ENCODE data around the gene SPRR2A.
A peak's percentile ranks its signal among the peaks of the same experiment; 100 is the strongest.
"Not testable (repeated sequence)": the region's sequence is repeated elsewhere in the genome, so short reads cannot be mapped to it uniquely, and the experiment has no call there.

The SPRR2A gene

DNA sequence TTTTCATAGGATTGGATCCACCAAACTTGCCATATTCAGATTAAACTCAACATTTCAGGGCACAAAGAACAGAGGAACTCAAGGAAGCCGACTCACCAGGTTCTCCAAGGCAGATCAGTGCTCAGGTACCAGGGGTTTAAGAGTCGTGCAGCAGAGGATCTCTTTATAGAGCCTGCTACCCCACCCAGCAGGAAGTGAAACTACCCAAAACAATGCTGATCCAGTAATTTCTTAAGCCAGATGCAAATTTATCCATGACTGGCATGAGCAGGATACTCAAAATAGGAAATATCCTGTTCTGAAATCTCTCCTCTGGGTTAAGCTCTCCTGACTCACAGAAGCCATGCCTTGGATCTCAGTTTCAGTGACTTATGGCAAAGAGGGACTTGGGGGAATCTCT lies at the start of gene SPRR2A:
Gene SPRR2A, minus strand, starts transcription at position 138 of the 400 bp plus-strand sequence. CDS start 777 bp downstream, outside the sequence.
- no peak for DNase-seq (ENCODE audit: low read depth)

GRCh38 chr1:153100245-153100644 lies 42.9 kb upstream of the SPRR2A start:
- peak; percentile 55 for DNase-seq (ENCODE audit: low read depth)

DNA sequence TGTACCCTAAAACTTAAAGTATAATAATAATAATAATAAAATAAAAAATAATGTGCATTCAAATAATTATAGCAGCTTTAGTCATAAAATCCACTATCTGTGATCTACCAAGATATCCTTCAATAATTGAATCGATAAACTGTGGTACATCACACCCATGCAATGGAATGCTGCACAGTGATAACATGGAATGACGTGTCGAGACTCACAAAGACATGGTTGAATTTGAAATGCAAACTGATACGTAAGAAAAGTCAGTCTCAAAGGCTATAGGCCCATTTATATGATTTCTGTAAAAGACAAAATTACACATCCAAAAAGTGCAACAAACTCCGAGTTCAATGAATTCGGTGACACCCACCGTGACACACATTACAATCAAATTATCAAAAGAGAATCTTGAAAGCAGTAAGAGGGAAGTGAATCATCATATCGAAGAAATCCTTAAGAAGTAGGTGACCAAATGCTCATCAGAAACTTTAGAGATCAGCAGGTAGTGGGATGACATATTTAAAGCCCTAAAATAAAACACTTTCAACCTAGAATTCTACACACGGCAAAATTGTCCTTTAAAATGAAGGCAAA lies 42.2 kb upstream of the SPRR2A start:
- no peak for DNase-seq (ENCODE audit: low read depth)

GRCh38 chr1:153095764-153096163 lies 38.5 kb upstream of the SPRR2A start:
- DNase-seq (ENCODE audit: low read depth), result no peak

DNA sequence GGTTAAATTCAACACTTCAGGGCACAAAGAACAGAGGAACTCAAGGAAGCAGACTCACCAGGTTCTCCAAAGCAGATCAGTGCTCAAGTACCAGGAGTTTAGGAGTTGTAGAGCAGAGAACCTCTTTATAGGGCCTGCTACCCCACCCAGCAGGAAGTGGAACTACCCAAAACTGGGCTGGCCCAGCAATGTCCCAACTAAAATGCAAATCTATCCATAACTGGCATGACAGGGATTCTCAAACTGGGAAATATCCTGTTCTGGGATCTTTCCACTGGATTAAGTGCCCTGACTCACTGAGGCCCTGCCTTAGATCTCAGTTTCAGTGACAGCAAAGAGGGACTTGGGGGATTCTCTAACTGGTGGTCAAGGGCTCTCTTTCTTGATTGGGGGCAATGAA lies 37.1 kb upstream of the SPRR2A start, which contains the start of gene SPRR2E:
Gene SPRR2E, minus strand, starts transcription at position 101 of the 400 bp plus-strand sequence. CDS start 775 bp downstream, outside the sequence.
- no peak for DNase-seq (ENCODE audit: low read depth)

GRCh38 chr1:153087652-153088051 lies 30.3 kb upstream of the SPRR2A start:
- DNase-seq (ENCODE audit: low read depth), result no peak

- no peak for DNase-seq (ENCODE audit: low read depth)
Measured at GRCh38 chr1:153081736-153082135, 24.4 kb upstream of the SPRR2A start.

DNA sequence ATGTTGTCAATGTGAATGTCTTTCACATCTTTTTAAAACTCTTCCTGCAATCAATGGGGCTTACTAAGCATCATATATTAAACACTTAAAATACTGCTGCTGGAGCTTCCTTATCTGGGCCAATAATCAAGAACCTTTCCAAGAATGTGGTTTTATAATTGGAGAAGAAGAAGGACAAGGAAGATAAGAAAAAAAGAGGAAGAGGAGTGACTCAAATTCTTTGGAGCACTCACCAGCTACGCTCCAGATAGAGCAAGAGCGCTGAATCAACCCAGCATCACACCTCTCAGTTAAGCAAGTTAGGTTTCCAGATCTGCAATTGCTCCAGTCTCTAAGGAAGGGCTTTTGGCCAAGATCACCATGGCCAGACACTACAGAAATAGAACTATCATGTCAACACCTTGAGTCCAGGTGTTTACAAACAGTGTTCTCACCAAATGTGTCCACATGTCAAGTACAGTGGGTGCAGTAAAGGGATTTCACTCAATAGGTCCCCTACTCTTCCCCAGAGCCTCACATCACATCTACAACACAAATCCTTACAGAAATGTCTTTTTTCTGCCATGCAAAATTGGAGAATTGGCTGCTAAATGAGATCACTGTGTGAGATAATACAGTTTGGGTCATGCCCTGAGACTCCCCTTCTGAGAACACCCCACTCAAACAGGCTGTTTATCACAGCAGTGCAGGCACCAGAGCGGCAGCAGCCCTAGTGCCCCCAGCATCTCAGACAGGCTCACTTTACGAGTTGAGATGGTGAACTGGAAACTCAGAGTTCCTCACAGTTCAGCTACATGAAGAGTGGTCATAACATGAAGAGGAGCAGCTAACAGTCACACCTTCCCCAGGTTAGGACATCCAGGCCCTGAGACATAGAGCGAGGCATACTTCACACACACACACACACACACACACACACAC lies 15.8 kb upstream of the SPRR2A start:
- no peak for DNase-seq (ENCODE audit: low read depth)

- DNase-seq (ENCODE audit: low read depth), result no peak
Measured at GRCh38 chr1:153071511-153071910, 14.2 kb upstream of the SPRR2A start, which contains the start of gene SPRR2B. Gene SPRR2B, minus strand, starts transcription at chr1:153071611. Its CDS starts 772 bp downstream, at chr1:153070839.

DNA sequence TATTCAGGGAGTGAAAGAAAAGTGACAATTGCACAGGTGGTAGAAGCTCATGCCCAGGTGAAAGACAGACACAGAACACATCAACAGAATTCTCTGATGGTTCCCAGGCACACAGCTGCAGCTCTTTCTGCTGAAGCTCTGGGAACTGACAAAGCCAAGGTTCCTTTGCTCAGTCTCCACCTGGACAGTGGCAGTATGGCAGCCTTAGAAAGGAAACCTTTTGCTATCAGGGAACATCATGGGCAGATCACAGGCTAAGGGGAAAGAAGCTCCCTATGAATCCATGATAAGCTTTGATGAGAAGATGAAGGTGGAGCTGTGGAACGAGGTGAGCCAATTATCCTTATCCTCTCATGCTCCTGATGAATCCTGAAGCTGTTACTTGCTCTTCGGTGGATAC lies 12.9 kb upstream of the SPRR2A start:
- DNase-seq (ENCODE audit: low read depth), result no peak

GRCh38 chr1:153058826-153059784 lies 1.8 kb upstream of the SPRR2A start:
- peak; percentile 7 for DNase-seq (ENCODE audit: low read depth)

DNA sequence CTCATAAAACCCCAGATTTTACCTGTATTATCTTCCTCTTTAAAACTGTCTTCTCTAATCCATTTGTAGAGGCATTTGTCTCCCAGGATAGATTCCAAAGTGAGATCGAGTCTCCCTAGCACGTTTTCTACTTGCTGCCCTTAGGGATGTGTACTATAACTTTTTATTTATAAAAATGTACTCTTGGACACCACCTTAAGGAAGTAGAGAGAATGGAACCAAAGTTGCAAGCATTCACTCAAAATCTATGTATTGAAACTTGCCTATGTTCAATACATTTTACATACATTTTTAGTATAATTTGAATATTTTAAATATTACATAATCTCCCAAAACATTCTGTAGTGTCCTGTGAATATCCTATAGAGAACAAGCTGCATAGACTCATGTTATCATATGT lies 842 bp upstream of the SPRR2A start:
- DNase-seq (ENCODE audit: low read depth), result no peak

DNA sequence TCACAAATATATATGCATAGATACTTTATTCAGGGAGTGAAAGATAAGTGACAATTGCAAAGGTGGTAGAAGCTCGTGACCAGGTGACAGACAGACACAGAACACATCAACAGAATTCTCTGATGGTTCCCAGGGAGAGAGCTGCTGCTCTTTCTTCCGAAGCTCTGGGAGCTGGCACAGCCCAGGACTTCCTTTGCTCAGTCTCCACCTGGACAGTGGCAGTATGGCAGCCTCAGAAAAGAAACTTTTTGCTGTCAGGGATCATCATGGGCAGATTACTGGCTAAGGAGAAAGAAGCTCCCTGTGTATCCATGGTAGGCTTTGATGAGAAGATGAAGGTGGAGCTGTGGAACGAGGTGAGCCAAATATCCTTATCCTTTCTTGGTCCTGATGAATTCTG lies 1.2 kb downstream of the SPRR2A start:
- DNase-seq (ENCODE audit: low read depth), result not testable (repeated sequence)

- no peak for DNase-seq (ENCODE audit: low read depth)
Measured at GRCh38 chr1:153049211-153049610, 8.1 kb downstream of the SPRR2A start.

GRCh38 chr1:153040950-153041631 lies 16.2 kb downstream of the SPRR2A start, which contains the start of gene SPRR2D:
Gene SPRR2D, minus strand, starts transcription at chr1:153041120. Its CDS starts 774 bp downstream, at chr1:153040346.
- DNase-seq (ENCODE audit: low read depth), result no peak

DNA sequence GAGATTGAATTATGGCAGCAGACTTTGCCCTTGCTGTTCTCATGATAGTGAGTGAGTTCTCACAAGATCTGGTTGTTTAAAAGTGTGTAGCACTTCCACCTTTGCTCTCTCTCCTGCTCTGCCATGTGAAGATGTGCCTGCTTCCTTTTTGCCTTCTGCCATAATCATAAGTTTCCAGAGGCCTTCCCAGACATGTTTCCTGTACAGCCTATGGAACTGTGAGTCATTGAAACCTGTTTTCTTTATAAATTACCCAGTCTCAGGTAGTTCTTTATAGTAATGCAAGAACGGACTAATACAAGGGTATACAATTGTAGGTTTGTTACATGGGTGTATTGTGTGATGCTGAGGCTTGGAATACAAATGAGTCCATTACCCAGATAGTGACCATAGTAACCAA lies 22.1 kb downstream of the SPRR2A start:
- no peak for DNase-seq (ENCODE audit: low read depth)

DNA sequence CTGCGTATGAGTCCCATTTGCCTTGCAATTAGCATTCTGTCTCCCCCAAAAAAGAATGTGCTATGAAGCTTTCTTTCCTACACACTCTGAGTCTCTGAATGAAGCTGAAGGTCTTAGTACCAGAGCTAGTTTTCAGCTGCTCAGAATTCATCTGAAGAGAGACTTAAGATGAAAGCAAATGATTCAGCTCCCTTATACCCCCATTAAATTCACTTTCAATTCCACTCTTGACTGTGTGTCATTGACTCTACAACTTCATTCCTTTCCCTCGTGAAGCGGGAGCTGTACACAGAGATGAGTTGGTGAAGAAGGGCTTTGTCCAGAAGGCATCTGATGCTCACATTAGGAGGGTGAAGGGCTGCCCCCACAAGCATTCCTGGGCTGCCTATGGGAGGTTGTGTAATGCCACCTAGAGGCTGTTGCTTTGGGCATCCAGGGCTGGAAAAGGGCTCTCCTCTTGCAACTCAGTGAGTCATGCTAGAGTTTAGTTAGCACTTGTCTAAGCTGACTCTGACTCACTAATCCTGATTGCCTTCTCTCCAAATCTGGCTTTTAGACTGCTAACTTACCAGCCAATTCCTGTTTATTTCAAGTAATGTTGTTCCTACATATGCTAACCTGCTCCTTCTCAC lies 24.5 kb downstream of the SPRR2A start:
- DNase-seq (ENCODE audit: low read depth), result peak; percentile 77

DNA sequence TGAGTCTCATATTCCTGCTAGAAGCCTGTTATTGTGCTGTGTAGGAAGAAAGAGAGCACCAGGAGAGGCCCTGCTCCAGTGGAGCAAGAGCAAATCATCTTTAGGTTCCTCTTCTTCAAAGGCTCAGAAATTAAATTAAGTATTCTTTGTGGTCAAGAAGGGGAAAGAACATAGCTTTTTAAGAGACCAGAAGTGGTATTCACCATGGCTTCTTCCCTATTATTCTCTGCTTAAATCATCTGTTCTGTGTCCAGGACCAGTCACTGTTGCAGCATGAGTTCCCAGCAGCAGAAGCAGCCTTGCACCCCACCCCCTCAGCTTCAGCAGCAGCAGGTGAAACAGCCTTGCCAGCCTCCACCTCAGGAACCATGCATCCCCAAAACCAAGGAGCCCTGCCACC lies 25.2 kb downstream of the SPRR2A start:
- no peak for DNase-seq (ENCODE audit: low read depth)

DNA sequence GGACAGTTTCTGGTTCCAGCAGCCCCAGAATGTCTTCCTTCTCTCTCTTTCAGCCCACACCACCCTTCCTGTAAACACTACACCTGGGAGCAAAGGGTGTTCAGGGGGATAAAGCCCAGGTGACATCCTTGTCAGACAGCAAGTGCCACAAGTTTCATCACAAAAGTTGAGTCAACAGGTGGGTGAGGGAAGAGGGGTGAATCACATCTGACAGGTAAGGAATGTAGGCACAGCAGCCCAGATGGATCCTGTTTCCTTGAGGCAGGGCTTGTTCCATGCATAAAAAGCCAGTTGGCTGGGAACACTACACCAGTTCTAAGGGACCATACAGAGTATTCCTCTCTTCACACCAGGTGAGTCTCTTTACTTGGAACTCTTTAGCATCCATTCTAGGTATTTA lies 26.4 kb downstream of the SPRR2A start, which contains the start of gene SPRR1B:
Gene SPRR1B, plus strand, starts transcription at position 309 of the 400 bp plus-strand sequence. CDS start 1,143 bp downstream, outside the sequence.
- no peak for DNase-seq (ENCODE audit: low read depth)

- DNase-seq (ENCODE audit: low read depth), result no peak
Measured at GRCh38 chr1:153028766-153029165, 28.5 kb downstream of the SPRR2A start.

DNA sequence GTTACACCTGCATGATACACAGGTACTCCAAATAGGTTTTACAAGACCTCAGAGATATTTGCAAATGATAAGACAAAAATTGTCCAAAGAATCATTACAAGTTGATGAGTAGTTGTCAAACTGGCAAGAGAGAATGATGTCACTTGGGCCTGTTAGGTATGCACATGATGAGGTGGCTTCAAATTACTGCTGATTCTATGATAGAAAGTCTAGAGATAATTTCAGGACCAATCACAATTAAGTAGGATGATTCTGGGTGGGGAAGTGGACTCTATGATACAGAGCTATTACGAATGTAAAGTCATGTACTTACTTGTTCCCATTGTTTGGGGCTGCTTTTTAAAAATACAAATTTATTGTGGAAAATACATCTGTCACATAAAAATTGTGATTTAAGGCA lies 31.5 kb downstream of the SPRR2A start:
- DNase-seq (ENCODE audit: low read depth), result no peak

Data from amniotic epithelial cell (primary cell).